IPS-18a (cell line): ENCODE data around the gene GRAMD2A.

Experiments used
- H3K27ac ChIP-seq: one replicate; pipeline ENCODE4 v1.5.1; 2013; ENCODE audit warnings: low read length
- H3K27me3 ChIP-seq: one replicate; pipeline ENCODE4 v1.6.1; 2013; ENCODE audit warnings: mild to moderate bottlenecking, low read length; ENCODE audit not compliant: control insufficient read depth, insufficient read depth
- H3K36me3 ChIP-seq: one replicate; pipeline ENCODE4 v1.6.1; 2013; ENCODE audit warnings: low read depth, low read length; ENCODE audit not compliant: control insufficient read depth
- H3K4me1 ChIP-seq: one replicate; pipeline ENCODE4 v1.6.1; 2013; ENCODE audit warnings: low read depth, low read length; ENCODE audit not compliant: control insufficient read depth
- H3K4me3 ChIP-seq: one replicate; pipeline ENCODE4 v1.5.1; 2013; ENCODE audit warnings: low read length
- H3K9ac ChIP-seq: one replicate; pipeline ENCODE4 v1.6.1; 2013; ENCODE audit warnings: mild to moderate bottlenecking, low read length, moderate library complexity
- H3K9me3 ChIP-seq: one replicate; pipeline ENCODE4 v1.6.1; 2013; ENCODE audit warnings: low read depth, low read length; ENCODE audit not compliant: control insufficient read depth

GRAMD2A gene

GRCh38 chr15:72197460-72198355 lies at the start of gene GRAMD2A:
Gene GRAMD2A, minus strand, starts transcription at chr15:72197787.
- Histone ChIP-seq H3K9ac (no peak within 1 kb of the TSS), H3K9me3 (no peaks in the 10 kb centered on the region), H3K27me3 (peaks cover 31% of the 10 kb centered on the region), H3K4me3 (peak within 1 kb of the TSS; percentile 67), H3K27ac (no peak within 1 kb of the TSS), H3K36me3 (peaks cover 38% of the 10 kb centered on the region), H3K4me1 (peaks cover 4% of the 10 kb centered on the region)

GRCh38 chr15:72242775-72243370 lies 45.3 kb upstream of the GRAMD2A start:
- Histone ChIP-seq H3K9me3 (no peaks in the 10 kb centered on the region), H3K9ac (no peak overlapping the region), H3K4me1 (peaks cover 14% of the 10 kb centered on the region), H3K27me3 (peaks cover 92% of the 10 kb centered on the region), H3K4me3 (no peak overlapping the region), H3K27ac (no peak overlapping the region), H3K36me3 (peaks cover 21% of the 10 kb centered on the region)

GRCh38 chr15:72239652-72240051 lies 42.1 kb upstream of the GRAMD2A start:
- H3K4me3 ChIP-seq: no peak overlapping the region
- H3K36me3 ChIP-seq: peaks cover 19% of the 10 kb centered on the region
- H3K9ac ChIP-seq: no peak overlapping the region
- H3K4me1 ChIP-seq: peaks cover 18% of the 10 kb centered on the region
- peaks cover 95% of the 10 kb centered on the region for H3K27me3 ChIP-seq
- H3K9me3 ChIP-seq: no peaks in the 10 kb centered on the region
- no peak overlapping the region for H3K27ac ChIP-seq

GRCh38 chr15:72238586-72238985 lies 41.0 kb upstream of the GRAMD2A start:
- peaks cover 17% of the 10 kb centered on the region for H3K36me3 ChIP-seq

GRCh38 chr15:72237853-72238224 lies 40.3 kb upstream of the GRAMD2A start:
- peaks cover 12% of the 10 kb centered on the region for H3K4me1 ChIP-seq
- H3K9ac ChIP-seq: no peak overlapping the region
- no peak overlapping the region for H3K27ac ChIP-seq
- H3K9me3 ChIP-seq: no peaks in the 10 kb centered on the region
- peaks cover 94% of the 10 kb centered on the region for H3K27me3 ChIP-seq
- H3K4me3 ChIP-seq: no peak overlapping the region
- H3K36me3 ChIP-seq: peaks cover 17% of the 10 kb centered on the region

More at GRCh38 chr15:72238586-72238985, 41.0 kb upstream of the GRAMD2A start:
- peaks cover 18% of the 10 kb centered on the region for H3K4me1 ChIP-seq
- H3K9ac ChIP-seq: no peak overlapping the region
- H3K4me3 ChIP-seq: no peak overlapping the region
- H3K27ac ChIP-seq: no peak overlapping the region
- peaks cover 95% of the 10 kb centered on the region for H3K27me3 ChIP-seq
- no peaks in the 10 kb centered on the region for H3K9me3 ChIP-seq

- Histone ChIP-seq H3K27ac (no peak overlapping the region), H3K9ac (no peak overlapping the region), H3K9me3 (no peaks in the 10 kb centered on the region), H3K4me3 (no peak overlapping the region), H3K4me1 (peaks cover 10% of the 10 kb centered on the region), H3K36me3 (peaks cover 17% of the 10 kb centered on the region), H3K27me3 (peaks cover 96% of the 10 kb centered on the region)
These were observed 39.7 kb upstream of the GRAMD2A start for GRCh38 chr15:72237029-72237852.

- Histone ChIP-seq H3K4me3 (no peak overlapping the region), H3K9ac (no peak overlapping the region), H3K4me1 (peaks cover 12% of the 10 kb centered on the region), H3K36me3 (peaks cover 11% of the 10 kb centered on the region), H3K27me3 (peaks cover 94% of the 10 kb centered on the region), H3K27ac (no peak overlapping the region), H3K9me3 (no peaks in the 10 kb centered on the region)
These were observed 38.9 kb upstream of the GRAMD2A start for GRCh38 chr15:72236381-72237003.

- Histone ChIP-seq H3K27me3 (peaks cover 82% of the 10 kb centered on the region), H3K9ac (no peak overlapping the region), H3K36me3 (no peaks in the 10 kb centered on the region), H3K4me1 (peaks cover 12% of the 10 kb centered on the region), H3K9me3 (no peaks in the 10 kb centered on the region), H3K27ac (no peak overlapping the region), H3K4me3 (no peak overlapping the region)
These were observed 37.7 kb upstream of the GRAMD2A start for GRCh38 chr15:72235298-72235697.

- no peak overlapping the region for H3K27ac ChIP-seq
- H3K9ac ChIP-seq: no peak overlapping the region
- no peak overlapping the region for H3K4me3 ChIP-seq
- H3K9me3 ChIP-seq: no peaks in the 10 kb centered on the region
- H3K4me1 ChIP-seq: peaks cover 21% of the 10 kb centered on the region
- H3K36me3 ChIP-seq: no peaks in the 10 kb centered on the region
- H3K27me3 ChIP-seq: peaks cover 78% of the 10 kb centered on the region
These were observed 36.2 kb upstream of the GRAMD2A start for GRCh38 chr15:72233769-72234168.

- peak overlapping the region; percentile 92 for H3K4me3 ChIP-seq
- no peak overlapping the region for H3K27ac ChIP-seq
- H3K4me1 ChIP-seq: peaks cover 24% of the 10 kb centered on the region
- peaks cover 63% of the 10 kb centered on the region for H3K27me3 ChIP-seq
- H3K9me3 ChIP-seq: no peaks in the 10 kb centered on the region
- H3K36me3 ChIP-seq: no peaks in the 10 kb centered on the region
- H3K9ac ChIP-seq: peak overlapping the region; percentile 95
These were observed 34.4 kb upstream of the GRAMD2A start for GRCh38 chr15:72231833-72232478.
